ENCODE results near the gene ILDR2.
A peak's percentile ranks its signal among the peaks of the same experiment; 100 is the strongest.

The ILDR2 gene

DNA sequence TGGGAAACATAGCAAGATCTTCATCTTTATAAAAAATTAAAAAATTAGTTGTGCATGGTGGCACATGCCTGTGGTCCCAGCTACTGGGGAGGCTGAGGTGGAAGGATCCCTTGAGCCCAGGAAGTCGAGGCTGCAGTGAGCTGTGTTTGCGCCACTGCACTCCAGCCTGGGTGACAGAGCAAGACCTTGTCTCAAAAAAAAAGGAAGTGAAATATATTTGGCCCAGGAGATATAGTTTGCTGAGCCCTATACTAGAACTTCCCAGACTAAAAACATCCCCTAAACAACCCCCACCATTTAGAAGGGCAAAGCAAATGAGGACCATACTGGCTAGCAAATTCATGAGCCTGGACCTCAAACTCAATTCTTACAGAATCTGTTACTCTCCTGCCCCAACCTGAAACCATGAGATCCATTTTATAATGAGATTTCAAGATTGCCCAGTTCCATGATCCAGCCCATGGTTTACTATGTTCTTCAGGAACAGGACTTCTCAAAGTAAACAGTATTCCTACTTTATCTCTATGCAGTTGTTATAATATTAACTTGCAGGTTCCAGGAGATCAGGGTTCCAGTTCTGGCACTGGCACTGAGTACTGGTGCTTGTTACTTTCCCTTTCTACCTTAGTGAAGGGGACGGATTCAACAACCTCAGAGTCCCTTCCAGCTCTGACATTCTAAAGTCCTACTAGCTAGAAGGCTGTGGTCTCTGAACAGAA, 50.4 kb downstream of the ILDR2 start:
- no peak for DNase-seq (ENCODE audit: low read depth)

DNA sequence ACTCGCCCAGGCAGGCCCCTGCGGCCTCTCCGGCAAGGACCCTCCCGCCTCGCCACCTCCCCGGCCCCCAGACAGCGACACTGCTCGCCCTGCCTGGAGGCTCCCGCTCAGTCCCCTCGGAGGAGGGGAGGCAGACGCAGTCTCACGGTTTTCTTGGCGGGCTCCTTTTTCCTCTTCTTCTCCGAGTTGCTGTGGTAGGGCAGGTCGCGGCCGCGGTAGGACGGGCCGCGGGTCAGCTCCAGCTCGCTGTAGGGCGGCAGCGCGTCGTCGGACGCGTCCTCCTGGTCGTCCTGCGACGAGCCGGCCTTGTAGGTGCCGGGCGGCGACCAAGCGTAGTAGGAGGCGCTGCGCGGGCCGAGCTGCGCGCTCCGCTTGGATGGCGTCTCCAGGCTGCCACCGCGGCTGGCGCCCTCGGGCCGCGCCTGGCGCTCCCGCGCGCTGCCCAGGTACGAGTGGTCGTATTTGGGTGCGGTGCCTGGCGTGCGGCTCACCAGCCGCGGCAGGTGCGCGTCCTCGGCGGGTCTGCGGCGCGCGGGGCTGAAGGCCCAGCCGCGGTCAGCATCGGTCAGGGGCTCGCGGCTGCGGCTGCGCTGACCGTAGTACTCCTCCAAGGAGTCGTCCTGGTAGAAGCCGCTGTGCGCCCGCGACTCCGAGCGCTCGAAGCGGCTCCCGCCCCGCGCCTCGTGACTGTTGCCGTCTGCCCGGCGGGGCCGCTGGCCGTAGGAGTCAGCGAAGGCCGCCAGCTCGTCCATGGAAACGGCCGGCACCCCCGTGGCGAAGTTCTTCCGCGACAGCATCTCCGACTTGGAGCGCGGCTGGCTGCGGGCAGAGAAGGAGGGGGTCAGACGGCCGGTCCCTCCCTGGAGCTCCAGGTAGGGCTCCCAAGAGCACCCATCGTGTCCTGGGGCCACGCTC, 54.5 kb downstream of the ILDR2 start:
- no peak for DNase-seq (ENCODE audit: low read depth)

DNA sequence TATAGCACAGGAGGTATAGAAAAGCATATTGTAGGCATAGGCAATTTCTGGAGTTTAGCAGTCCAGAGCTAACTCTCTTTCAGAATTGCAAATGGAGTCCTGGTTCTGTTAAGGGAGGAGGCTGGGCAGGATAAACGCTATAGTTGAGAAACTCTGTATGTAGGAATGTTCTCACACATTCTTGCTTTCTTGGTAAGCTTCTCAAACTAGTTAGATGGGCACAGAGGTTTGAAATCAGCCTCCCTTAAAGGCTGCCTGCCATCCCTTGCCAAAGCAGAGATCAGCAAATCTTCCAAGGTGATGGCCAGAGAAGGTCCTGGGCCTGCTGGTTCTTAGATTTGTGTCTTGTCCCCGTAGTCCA, 56.4 kb downstream of the ILDR2 start:
- DNase-seq (ENCODE audit: low read depth), result no peak

DNA sequence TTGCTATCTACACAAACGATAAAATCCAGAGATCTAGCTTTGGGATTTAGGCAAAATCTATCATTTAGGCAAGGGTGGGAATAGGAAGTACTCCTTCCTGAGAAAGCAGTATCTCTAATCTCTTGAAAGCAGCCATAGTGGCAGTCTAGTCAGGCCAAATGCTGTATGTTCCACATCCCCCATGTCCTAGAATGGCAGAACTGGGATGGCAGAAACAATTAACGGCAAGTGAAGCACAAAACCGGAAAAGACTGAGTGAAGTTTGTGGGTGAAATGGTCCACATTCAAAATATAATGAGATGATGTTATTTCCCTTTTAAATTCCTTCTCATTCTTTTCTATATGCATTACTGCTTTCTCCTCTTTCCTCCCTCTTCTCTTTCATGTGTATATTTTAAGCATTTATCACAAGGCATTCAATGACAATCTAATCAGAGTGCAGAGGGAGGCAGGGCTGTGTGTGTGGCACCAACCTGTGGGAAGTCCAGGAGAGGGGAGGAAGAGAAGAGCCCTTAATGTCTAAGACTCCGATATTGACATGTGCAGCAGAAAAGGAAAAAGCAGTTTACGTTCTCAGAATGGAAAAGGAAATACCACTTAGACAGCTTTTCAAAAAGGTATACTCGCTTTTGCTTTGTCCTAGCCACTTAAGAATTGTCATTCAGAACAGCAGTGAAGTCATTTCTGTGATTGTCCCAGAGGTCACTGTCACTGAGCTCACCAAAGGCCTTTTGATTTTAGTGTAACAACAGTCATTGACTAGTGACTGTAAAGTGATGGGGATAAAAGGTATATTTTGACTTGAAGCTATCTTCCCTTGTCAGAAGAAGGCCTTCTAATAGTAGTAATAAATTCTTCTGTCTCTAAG, 57.0 kb downstream of the ILDR2 start:
- DNase-seq (ENCODE audit: low read depth), result no peak

DNA sequence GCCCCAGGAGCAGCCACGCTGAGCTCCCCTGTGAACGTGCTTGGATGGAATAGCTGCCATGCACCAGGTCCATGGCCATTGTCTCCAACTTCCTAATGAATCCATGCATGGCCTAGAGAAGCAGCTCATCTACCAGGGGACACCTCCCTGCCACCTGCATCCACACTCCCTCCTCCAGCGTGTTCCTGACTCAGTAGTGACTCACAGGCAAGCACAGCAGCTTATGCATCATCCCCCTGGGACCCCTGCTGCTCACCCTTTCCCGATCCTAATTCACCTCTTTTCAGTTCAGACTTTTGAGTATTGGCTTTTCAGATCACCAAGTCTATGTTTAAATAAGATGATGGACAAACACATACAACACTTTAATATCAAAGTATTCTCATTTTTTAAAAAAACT, 59.4 kb downstream of the ILDR2 start:
- DNase-seq (ENCODE audit: low read depth), result no peak

DNA sequence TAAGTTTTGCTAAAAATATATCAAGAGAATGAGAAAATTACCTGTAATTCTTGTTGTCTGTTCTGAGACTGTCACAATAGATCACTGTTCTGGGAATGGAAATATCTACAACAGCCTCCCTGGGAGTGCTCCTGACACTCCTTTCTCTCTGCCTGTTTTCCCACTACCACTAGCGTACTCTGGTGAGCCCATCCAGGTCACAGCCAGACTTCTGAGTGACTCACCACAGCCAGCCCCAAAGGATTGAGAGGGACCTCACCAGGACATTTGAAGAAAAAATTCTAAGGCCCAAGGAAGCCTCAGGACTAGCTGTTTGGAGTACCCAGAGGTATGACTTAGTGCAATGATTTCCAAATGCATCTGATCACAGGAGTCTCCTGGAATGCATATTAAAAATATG, 60.3 kb downstream of the ILDR2 start:
- DNase-seq (ENCODE audit: low read depth), result no peak

DNA sequence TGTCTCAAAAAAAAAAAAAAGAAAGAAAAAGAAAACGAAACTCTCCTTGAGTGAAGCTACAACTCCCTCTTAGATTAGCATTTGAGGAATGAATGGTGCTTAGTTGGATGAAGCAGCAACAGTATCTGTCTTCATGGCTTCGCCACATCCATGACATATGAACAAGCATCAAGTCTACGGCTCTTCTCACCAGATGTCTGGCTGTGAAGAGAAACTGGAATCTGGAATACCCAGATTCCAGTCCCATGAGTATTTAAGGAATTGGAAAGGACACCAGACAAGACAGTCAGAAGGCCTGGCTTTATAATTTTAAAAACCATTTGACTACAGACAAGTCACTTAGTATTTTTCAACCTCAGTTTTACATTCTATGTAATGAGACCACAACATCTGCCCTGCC, 61.2 kb downstream of the ILDR2 start:
- DNase-seq (ENCODE audit: low read depth), result no peak

DNA sequence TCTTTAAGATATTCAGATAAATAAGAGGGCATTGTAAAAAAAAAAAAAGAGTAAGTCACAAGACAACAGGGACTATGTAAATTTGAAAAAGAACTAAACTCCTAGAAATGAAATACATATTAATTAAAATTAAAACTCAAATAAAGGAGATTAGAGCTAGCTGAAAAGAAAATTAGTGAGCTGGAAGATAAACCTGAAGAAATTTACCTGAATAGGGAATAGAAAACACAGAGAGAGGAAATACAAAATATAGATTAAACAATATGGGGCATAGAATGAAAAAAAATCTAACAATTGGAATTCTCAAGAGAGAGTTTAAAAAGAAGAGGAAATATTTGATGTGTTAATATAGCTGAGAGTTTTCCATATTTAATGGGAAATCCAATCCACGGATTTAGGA, 63.7 kb downstream of the ILDR2 start:
- no peak for DNase-seq (ENCODE audit: low read depth)

DNA sequence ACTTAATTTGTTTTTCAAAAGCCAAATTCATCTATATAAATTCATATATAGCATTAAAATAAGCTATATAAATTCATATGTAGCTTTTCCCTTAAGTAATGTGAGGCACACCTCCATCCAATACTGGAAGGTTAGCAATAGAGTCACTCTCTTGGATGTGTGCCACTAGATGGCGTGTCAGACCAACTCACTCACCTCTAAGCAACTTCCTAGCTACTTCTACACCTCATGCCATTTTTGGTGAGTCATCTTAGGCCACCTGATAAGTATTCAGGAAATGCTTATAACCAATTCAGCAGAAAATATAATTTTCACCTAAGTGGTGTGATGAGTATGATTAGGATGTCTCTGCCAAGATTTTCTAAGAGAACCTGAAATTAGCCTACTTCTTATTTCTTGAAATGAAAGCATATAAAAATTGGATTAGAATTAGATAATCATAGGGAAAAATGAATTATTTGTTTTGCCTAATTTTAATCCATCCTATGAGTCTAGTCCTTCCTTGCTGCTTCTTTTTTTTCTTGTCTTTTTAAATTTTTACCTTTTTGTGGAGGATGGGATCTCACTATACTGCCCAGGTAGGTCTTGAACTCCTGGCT, 64.8 kb downstream of the ILDR2 start:
- peak; percentile 55 for DNase-seq (ENCODE audit: low read depth)

DNA sequence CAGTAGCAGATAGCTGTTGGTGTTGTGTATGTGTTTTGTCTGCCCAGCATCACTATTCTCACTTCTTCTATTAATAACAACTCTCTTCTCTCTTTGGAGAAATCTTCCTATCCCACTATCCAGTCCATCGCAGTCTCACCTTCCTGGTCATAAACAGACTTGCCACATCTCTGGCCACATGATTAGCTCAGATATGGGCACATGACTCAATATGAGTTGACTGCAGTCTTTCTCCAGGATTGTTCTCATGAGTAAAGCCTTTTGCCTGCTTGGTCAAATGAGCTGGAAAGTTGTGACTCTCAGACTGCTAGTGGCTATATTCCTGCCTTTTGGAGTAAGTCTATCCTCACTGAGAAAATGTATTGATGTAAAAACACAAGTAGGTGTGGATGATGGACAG, 66.4 kb downstream of the ILDR2 start:
- no peak for DNase-seq (ENCODE audit: low read depth)

DNA sequence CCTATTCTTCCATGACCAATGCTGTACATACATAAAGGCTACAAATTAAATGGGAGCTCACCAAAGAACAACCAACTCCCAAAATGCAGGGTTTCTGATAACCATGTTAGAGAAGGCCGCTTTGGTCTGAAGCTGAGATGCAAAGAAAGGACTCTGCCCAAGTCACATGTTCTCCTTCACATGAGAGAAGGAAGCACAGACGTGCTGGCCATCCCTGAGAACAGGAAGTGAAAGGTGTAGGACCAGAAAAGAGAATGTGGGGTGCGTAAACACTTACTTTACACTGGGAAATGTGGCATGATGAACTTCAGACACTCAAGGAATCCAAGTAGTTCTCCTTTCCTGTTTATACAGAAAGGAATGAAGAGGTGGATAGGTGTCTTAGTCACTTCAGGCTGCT, 67.6 kb downstream of the ILDR2 start:
- DNase-seq (ENCODE audit: low read depth), result no peak

DNA sequence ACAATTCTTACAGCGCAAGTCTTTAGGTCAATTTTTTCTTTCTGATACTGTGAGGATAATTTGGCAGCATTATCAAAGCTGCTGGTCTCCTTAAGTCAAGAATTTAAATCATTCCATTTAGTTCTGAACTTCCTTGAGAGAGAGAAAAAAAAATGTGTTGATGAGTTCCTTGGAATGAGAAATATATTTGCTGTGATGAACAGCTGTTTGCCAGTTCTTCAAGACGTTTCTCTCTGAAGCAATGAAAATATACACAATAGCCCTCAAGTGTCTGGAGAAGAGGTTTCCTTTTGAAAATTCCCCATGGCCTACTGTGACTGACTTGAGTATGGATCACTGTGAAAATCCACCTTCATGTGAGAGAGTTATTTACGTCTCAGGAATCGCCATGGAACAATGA, 68.3 kb downstream of the ILDR2 start:
- DNase-seq (ENCODE audit: low read depth), result no peak

DNA sequence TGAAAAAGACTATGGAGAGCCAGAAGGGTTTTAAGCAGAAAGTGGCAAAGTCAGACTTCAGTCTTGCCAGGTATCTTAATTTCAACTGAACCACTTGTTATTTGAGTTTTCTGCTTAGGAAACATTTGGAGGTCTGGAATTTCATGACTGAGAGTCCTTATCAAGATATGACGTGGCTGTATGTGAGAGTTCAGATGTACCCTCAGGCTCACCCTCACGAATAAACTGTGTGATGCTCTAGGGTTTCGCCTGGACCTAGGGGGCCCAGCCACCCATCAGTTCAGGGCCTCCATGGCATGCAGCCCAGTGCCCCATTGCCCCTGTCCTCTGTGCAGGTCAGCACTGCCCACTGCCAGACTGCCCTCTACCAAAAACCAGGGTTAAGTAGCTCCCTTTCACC, 68.7 kb downstream of the ILDR2 start:
- no peak for DNase-seq (ENCODE audit: low read depth)

DNA sequence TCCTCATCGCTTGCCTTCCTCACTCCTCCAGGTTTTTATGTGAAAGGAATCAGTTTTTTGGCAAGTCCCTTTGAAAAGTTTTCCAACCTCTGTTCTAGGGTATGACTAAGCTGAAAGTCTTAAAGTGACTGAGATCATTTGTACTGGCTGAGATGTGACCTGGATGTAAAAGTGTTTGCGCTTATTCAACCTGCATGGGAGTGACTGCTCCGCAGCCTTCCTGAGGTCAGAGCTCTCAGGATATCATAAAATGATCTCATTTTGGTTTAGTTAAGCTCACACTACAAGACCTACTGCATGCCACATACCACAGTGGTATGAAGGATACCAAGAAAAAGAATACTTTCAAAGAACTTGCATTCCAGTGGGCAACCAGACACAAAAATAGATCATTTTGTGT, 69.4 kb downstream of the ILDR2 start:
- no peak for DNase-seq (ENCODE audit: low read depth)

DNA sequence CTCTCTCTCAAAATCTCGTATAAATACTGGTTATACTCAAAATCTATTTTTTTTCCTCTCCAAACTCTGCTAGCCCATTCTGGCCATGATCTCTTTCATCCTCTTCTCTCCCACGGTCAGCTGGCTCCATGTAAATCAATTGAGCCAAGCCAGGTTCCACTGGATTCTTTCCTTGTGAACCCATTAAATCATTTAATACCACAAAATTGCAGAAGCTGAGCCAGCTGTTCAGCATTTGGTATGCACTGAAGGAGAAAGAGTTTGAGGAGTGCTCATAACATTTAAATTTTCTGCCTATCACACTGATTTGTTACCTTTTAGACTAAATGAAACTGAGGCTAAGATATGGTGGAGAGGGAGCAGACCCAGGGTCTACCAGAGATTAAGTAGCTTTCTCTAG, 70.2 kb downstream of the ILDR2 start:
- no peak for DNase-seq (ENCODE audit: low read depth)

DNA sequence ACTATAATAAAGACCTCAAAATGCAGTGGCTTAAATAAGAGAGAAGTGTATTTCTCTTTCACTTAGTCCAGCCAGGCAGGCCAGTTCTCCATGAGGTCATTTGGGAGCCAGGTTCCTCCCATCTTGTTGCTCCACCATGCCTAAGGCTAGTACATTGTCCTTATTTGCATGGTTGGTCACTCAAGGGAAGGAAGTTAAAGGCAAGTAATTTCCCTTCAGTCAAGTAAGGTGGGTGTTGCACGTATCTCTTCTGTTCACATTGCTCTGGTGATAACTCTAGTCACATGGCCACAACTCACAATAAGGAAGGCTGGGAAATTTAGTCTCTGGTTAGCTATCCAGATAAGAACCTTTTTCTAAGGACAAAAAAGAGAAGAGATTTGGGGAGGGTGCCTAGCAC, 72.1 kb downstream of the ILDR2 start:
- DNase-seq (ENCODE audit: low read depth), result no peak

DNA sequence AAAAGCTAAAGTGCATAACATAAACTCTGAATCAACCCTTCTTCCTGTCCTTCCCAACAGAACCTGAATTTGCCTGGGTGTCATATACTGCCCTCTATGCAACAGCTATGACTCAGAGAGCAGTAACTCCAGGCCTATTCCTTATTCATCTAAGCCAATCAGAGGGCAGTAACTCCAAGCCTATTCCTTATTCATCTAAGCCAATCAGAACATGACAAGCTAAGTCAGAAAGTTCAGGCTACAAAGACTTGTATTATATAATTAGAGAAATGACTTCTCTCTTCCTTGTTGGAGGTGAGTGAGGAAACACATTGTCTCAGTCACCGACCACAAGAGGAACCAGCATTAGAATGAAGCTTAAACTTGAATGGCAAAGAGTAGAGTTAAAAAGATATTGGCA, 73.1 kb downstream of the ILDR2 start:
- DNase-seq (ENCODE audit: low read depth), result no peak

DNA sequence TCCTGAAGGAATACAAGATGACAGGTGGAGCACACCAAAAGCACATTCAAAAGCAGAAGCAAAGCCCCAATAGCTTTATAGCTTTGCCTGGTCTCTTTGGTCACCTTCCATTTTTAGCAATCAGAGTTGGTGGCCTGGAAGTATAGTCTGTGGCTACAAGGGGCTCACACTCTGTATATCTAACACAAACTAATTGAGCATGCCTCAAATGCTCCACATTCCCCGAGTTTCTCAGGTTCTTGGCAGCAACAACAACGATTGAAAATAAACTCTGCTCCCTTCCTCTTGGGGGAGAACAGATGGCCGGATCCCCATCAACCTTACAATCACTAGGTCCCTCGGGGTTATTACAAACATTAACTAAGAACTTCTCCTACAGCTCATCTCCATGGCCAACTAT, 74.4 kb downstream of the ILDR2 start:
- DNase-seq (ENCODE audit: low read depth), result no peak

DNA sequence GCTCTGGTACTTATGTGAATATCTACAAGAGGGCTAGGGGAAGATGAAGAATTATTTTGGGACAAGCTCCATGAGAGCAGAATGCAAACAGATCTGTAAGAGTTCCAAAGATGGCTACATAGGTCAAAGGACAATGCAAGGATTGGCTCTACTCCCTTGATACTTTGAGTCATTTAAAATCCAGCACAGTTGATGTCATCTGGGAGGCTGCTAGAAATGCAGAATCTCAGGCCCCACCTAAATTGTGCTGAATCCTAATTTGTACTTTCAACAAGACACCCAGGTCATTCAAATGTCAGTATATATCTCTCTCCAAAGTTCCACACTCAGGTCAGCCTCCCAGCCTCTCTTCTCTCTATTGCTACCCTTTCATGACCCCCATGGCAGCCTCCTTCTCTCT, 75.6 kb downstream of the ILDR2 start:
- DNase-seq (ENCODE audit: low read depth), result no peak

DNA sequence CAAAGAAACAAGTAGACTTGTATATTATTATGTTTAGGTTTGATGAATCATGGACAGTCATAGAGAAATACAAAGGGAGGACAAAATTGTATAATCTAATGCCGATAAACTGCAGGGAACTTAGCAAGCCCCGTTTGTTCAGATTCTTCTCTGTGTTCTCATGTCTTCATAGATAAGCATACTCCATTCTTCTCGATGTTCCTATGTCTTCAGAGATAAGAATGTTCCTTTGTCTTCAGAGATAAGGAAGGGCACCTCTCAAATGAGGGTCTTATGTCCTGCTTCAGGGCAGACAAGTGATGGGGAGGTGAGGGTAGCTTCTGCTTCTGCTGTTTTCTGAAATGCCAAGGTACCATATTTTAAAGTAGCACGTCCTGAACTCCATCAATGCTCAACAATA, 79.6 kb downstream of the ILDR2 start:
- no peak for DNase-seq (ENCODE audit: low read depth)

DNA sequence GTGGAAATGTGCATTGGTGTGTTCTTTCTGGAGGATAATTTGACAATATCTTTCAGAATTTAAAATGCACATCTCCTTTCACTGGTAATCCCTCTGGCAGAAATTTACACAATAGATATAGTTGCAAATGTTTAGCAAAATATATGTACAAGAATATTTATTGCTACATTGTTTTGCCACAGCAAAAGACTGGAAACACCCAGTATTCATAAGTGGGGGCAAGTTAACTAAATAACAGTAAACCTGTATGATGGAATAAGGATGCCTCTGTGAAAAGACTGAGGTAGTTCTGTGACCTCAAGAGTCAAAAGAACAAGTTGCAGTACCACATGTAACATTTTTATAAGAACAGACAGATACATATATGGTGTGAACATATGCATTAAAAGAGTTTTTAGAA, 85.6 kb downstream of the ILDR2 start:
- DNase-seq (ENCODE audit: low read depth), result no peak

DNA sequence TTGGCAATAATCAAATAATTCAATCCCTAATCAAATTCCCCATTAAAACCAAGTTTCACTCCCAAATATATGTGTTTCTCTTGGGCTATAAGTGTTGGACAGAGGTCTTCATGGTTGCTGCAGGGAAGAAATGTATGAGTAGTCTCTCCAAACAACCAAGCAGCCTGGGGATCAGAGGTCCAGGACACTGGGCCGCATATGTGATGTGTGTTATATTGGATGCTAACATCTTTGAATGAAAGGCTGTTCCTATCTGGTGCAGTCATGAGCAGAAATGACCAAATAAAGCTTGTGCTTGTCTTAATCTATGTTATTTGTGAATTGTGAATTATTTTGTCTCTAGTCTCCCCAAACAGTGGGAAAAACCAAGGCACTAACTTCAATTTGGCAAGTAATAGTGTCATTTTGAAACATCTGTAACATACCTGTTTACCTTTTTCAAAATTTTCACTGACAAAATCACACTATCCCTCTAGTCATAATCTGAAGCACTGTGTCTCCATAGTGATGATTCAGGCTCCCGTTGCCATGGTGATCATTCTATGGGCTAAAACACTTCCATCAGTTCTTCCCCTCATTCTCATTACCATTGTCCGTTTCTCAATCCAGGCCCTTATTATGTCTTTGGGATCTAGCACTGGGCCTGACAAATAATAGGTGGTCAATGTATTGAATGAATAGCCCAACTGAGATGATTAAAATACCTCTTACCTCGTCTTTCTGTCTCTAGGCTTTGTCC, 86.8 kb downstream of the ILDR2 start:
- no peak for DNase-seq (ENCODE audit: low read depth)
